Thyroid gland (tissue), 4 donors: Measurements from ENCODE around the gene TAAR1. TPM values are rescaled to one million over a fixed set of nuclear protein-coding genes. Genes with fewer than 3 reads are reported as not detected.
"Not testable (repeated sequence)": the region's sequence is repeated elsewhere in the genome, so short reads cannot be mapped to it uniquely, and the experiment has no call there.

ENCODE experiments used
- DNase-seq, 2 donors: peaks; one replicate each; pipeline ENCODE4 v3.0.0-alpha.2; 2019
- H3K27ac ChIP-seq, 3 donors: fragments of 200-600 bp; sonication (generic); 1 replicate in 2 of 3; 2 replicates in 1 of 3; pipeline ENCODE4 v1.5.1; 2016 to 2019; ENCODE audit warnings: mild to moderate bottlenecking in 1 of 3, moderate library complexity in 1 of 3
- H3K27me3 ChIP-seq: fragments of 200-600 bp; sonication (generic); one replicate; pipeline ENCODE4 v1.5.1; 2019
- H3K36me3 ChIP-seq, 2 donors: fragments of 200-600 bp; sonication (generic); one replicate each; pipeline ENCODE4 v1.5.1; 2016 to 2019
- H3K4me1 ChIP-seq, 2 donors: fragments of 200-600 bp; sonication (generic); one replicate each; pipeline ENCODE4 v1.5.1; 2017 to 2019
- H3K4me3 ChIP-seq, 3 donors: fragments of 200-600 bp; sonication (generic); replicated peaks in 1 of 3; 1 replicate in 2 of 3; 2 replicates in 1 of 3; pipeline ENCODE4 v1.5.1; 2016; ENCODE audit warnings: mild to moderate bottlenecking in 1 of 3
- H3K9me3 ChIP-seq: fragments of 200-600 bp; sonication (generic); one replicate; pipeline ENCODE4 v1.5.1; 2017
- POLR2A ChIP-seq, 2 donors: fragments of 450-650 bp; IDR thresholded peaks; one replicate each; pipeline ENCODE4 v1.6.1; 2017; ENCODE audit warnings: antibody characterized with exemption in 2 of 2, mild to moderate bottlenecking in 2 of 2, moderate library complexity in 1 of 2
- WGBS, 2 donors: methylation state at CpG; one replicate each; pipeline ENCODE4 v1.1.5; 2017; 5-methylcytosine and 5-hydroxymethylcytosine counted together
- intact Hi-C: fragments of 100-400 bp; cut with DNase I; formaldehyde crosslinking; loops from one replicate; pipeline ENCODE4 v1.15.1; 2023
- total RNA-seq, 4 donors: library from RNA; depleted of rRNA; stranded (reverse); fragments of >200 nt; gene quantifications; one replicate each; pipeline ENCODE4 v1.2.3, GENCODE V29; 2016
- TF ChIP-seq, protein P1 (sequence below), 6 experiments: fragments of 200-600 bp in 3 of 6; fragments of 450-650 bp in 3 of 6; sonication (generic) in 3 of 6; IDR thresholded peaks; one replicate each; pipeline ENCODE4 v1.5.1; 2016 to 2019; ENCODE audit warnings: antibody characterized with exemption in 6 of 6, mild to moderate bottlenecking in 2 of 6, inconsistent platforms in 1 of 6, moderate library complexity in 1 of 6

TAAR1 gene
- total RNA-seq, 4 donors from 2014 or later: not detected

DNA sequence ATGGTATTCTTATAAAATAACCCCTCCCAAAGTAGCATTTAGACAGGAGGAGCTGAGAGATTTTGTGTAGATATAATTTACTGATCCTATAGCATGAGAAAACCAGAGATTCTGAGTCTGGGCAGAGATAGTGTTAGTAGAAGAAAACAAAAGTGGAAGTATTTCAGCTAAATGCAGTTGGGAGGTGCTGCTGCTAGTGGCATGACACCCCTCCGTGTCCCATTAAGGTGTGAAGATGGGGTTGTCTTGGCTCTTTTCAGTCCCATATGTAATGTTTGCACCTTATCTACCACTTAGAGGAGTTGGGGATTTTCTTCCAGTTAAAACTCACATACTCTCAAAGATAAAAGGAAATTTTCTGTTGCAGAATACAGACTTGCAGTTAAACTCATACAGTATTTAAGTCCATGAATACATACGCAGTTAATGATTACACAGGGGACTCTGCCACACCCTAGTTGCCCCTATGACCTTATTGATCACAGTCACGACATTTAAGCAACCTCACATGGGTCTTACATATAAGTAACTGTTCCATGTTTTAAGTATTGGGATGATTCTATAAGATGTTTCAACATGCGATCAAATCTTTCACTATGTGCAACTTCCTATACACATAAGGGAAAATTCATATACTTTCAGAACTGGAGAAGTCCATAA is 46.4 kb downstream of the TAAR1 start:
- Histone ChIP-seq H3K4me3 (no peak overlapping the region), H3K27me3 (no peaks in the 10 kb centered on the region), H3K4me1 (no peaks in the 10 kb centered on the region), H3K9me3 (no peaks in the 10 kb centered on the region), H3K36me3 (no peaks in the 10 kb centered on the region), H3K27ac (no peak overlapping the region)
- TF ChIP-seq POLR2A (IDR thresholded peaks at IDR 0.05): no peak
- TF ChIP-seq, protein P1, sequence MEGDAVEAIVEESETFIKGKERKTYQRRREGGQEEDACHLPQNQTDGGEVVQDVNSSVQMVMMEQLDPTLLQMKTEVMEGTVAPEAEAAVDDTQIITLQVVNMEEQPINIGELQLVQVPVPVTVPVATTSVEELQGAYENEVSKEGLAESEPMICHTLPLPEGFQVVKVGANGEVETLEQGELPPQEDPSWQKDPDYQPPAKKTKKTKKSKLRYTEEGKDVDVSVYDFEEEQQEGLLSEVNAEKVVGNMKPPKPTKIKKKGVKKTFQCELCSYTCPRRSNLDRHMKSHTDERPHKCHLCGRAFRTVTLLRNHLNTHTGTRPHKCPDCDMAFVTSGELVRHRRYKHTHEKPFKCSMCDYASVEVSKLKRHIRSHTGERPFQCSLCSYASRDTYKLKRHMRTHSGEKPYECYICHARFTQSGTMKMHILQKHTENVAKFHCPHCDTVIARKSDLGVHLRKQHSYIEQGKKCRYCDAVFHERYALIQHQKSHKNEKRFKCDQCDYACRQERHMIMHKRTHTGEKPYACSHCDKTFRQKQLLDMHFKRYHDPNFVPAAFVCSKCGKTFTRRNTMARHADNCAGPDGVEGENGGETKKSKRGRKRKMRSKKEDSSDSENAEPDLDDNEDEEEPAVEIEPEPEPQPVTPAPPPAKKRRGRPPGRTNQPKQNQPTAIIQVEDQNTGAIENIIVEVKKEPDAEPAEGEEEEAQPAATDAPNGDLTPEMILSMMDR (IDR thresholded peaks at IDR 0.05): no peak
- DNase-seq: no peak
- intact Hi-C loops: no loop called here
- WGBS, 2 donors: 59 to 61% methylated on average over 4 of the region's 4 CpGs

DNA sequence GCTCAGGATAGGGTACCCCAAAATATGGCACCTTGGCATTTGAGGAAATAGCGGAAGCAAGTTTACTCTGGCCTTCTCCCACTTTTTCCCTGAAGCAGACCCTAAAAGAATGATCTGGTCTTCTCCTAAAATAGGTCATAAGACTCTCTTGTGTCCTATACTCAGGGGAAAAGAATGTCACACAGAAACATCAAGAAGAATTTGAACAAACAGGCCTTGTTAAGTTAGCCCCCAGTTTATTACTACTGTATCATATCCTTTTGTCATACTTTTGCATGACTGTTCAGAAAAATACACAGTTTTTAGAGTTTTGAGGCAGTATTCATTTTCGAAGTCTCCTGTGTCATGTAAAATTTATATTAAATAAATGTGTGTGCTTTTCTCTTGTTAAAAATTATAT is 47.4 kb downstream of the TAAR1 start:
- no peaks in the 10 kb centered on the region for H3K36me3 ChIP-seq
- H3K4me3 ChIP-seq: no peak overlapping the region
- intact Hi-C loops: no loop called here
- no peaks in the 10 kb centered on the region for H3K4me1 ChIP-seq
- WGBS, 2 donors: 91 to 92% methylated on average over 2 of the region's 2 CpGs
- DNase-seq: no peak
- no peaks in the 10 kb centered on the region for H3K27me3 ChIP-seq
- H3K27ac ChIP-seq: no peak overlapping the region
- no peak for TF ChIP-seq POLR2A (IDR thresholded peaks at IDR 0.05)
- TF ChIP-seq, protein P1 (IDR thresholded peaks at IDR 0.05): no peak
- H3K9me3 ChIP-seq: no peaks in the 10 kb centered on the region

DNA sequence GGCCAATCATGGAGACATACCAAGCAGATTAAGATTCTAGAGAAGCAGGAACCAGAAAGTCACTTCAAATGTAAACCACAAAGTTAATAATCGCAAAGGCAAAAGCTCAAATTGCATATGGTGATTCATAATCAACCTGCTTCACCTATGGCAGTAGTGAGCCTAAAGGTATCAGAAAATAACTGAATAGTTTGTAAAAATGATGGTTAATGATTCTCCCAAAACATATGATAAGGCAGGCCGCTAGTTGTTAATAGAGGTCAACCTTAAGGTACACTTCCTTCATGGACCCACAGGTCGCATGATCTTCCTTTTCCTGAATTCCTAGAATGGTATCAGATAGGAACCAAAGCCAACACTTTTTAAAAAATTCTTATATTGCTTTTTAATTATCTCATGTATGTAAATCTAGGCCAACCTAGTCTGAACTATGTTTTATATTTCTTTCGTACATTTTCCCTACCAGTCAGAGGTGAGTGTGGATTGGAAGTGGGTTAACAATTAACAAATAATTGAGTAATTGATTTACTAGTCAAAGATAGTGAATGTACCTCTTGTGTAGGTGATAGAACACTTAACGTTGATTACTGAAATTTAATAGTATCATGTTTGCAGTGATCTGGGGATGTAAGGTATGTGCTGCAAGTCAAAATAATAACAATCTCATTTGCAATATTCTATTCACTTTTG is 51.3 kb downstream of the TAAR1 start:
- TF ChIP-seq, protein P1 (IDR thresholded peaks at IDR 0.05): no peak
- no peak for TF ChIP-seq POLR2A (IDR thresholded peaks at IDR 0.05)
- Histone ChIP-seq H3K4me1 (no peaks in the 10 kb centered on the region), H3K27ac (no peak overlapping the region), H3K36me3 (no peaks in the 10 kb centered on the region), H3K9me3 (no peaks in the 10 kb centered on the region), H3K4me3 (no peak overlapping the region), H3K27me3 (no peaks in the 10 kb centered on the region)
- WGBS, 2 donors: 89 to 94% methylated on average over 5 of the region's 5 CpGs
- intact Hi-C loops: no loop called here
- DNase-seq: no peak

DNA sequence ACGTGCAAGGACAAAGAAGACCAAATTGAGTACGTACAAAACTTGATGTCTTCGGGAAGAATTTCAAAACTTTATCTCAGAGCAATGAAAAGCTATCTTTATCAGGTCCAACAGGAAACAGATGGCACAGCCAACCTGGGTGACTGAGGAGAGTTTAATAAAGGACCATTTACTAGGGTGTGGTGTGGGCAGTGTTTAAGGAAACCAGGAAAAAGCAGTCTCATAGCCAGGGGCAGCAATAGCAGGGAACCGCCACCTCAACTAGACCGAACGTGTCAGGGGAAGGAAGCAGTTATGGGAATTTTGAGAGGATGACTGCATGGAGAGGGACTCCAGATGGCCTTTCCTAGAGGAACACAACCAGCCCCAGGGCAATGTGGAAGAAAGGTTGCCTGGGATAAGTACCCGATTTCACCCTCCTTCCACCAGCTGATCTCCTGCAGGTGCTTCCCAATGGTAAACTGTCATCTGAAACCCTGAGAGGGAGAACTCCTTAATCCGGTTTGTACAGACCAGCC is 54.3 kb downstream of the TAAR1 start:
- Histone ChIP-seq H3K4me3 (no peak overlapping the region), H3K9me3 (no peaks in the 10 kb centered on the region), H3K27ac (no peak overlapping the region), H3K36me3 (no peaks in the 10 kb centered on the region), H3K4me1 (no peaks in the 10 kb centered on the region), H3K27me3 (no peaks in the 10 kb centered on the region)
- TF ChIP-seq, protein P1 (IDR thresholded peaks at IDR 0.05): no peak
- no peak for TF ChIP-seq POLR2A (IDR thresholded peaks at IDR 0.05)
- WGBS, 2 donors: 86 to 88% methylated on average over 8 of the region's 8 CpGs
- intact Hi-C loops: no loop called here
- DNase-seq: no peak

DNA sequence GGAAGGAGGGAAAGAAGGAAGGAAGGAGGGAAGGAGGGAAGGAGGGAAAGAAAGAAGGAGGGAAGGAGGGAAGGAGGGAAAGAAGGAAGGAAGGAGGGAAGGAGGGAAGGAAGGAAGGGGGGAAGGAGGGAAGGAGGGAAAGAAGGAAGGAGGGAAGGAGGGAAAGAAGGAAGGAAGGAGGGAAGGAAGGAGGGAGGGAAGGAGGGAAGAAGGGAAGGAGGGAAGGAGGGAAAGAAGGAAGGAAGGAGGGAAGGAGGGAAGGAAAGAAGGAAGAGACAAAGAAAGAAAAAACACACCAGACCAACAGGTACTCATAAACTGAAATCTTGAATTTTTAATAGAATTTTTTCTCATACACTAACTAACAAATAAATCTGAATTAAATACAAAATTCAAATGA is 58.1 kb downstream of the TAAR1 start:
- H3K4me3 ChIP-seq, H3K4me1 ChIP-seq, H3K36me3 ChIP-seq, intact Hi-C loops, DNase-seq, H3K27ac ChIP-seq, H3K27me3 ChIP-seq, H3K9me3 ChIP-seq: not testable (repeated sequence)
